SJSA1 (cell line): Measurements from ENCODE around the gene MCC. TPM values are rescaled to one million over a fixed set of nuclear protein-coding genes. Genes with fewer than 3 reads are reported as not detected.

Source experiments
- DNase-seq, 2 experiments: peaks; one replicate each; pipeline ENCODE4 v3.0.0-alpha.2; 2015 to 2020; ENCODE audit warnings: low spot score in 2 of 2, low read depth in 1 of 2
- H3K27ac ChIP-seq: fragments of 250-450 bp; sonication (Bioruptor Pico); 2 replicates; pipeline ENCODE4 v1.5.1; 2020; ENCODE audit warnings: mild to moderate bottlenecking, moderate library complexity
- H3K27me3 ChIP-seq: fragments of 250-450 bp; sonication (Bioruptor Pico); replicated peaks from 2 replicates; pipeline ENCODE4 v1.5.1; 2020; ENCODE audit warnings: mild to moderate bottlenecking, moderate library complexity
- H3K36me3 ChIP-seq: fragments of 250-450 bp; sonication (Bioruptor Pico); 2 replicates; pipeline ENCODE4 v1.5.1; 2020; ENCODE audit warnings: mild to moderate bottlenecking
- H3K4me1 ChIP-seq: fragments of 250-450 bp; sonication (Bioruptor Pico); replicated peaks from 2 replicates; pipeline ENCODE4 v1.6.1; 2021; ENCODE audit warnings: mild to moderate bottlenecking
- H3K4me3 ChIP-seq: fragments of 250-450 bp; sonication (Bioruptor Pico); 2 replicates; pipeline ENCODE4 v1.5.1; 2020; ENCODE audit warnings: mild to moderate bottlenecking
- H3K9me3 ChIP-seq: fragments of 250-450 bp; sonication (Bioruptor Pico); replicated peaks from 2 replicates; pipeline ENCODE4 v1.5.1; 2020; ENCODE audit warnings: mild to moderate bottlenecking
- total RNA-seq: library from RNA; depleted of rRNA; stranded (reverse); fragments of >200 nt; shearing (Covaris generic); gene quantifications from 2 replicates; pipeline ENCODE4 v1.2.3, GENCODE V29; 2014

Gene MCC
- total RNA-seq, 1 experiment from 2014 or later = 31.3 TPM

- no peaks in the 10 kb centered on the region for H3K9me3 ChIP-seq
- no peak overlapping the region for H3K4me3 ChIP-seq
- H3K27ac ChIP-seq = no peak overlapping the region
- H3K4me1 ChIP-seq = peaks cover 27% of the 10 kb centered on the region
- no peaks in the 10 kb centered on the region for H3K36me3 ChIP-seq
- H3K27me3 ChIP-seq = no peaks in the 10 kb centered on the region
- DNase-seq = no peak
Observed at GRCh38 chr5:113147537-113147936, 340.7 kb downstream of the MCC start.

GRCh38 chr5:113147101-113147508 is 341.1 kb downstream of the MCC start:
- no peak overlapping the region for H3K4me3 ChIP-seq
- DNase-seq = no peak
- H3K27me3 ChIP-seq = no peaks in the 10 kb centered on the region
- H3K4me1 ChIP-seq = peaks cover 27% of the 10 kb centered on the region
- H3K9me3 ChIP-seq = no peaks in the 10 kb centered on the region
- no peaks in the 10 kb centered on the region for H3K36me3 ChIP-seq
- H3K27ac ChIP-seq = no peak overlapping the region

- no peaks in the 10 kb centered on the region for H3K36me3 ChIP-seq
- no peak for DNase-seq
- peaks cover 20% of the 10 kb centered on the region for H3K4me1 ChIP-seq
- H3K4me3 ChIP-seq = no peak overlapping the region
- H3K27me3 ChIP-seq = no peaks in the 10 kb centered on the region
- no peak overlapping the region for H3K27ac ChIP-seq
- H3K9me3 ChIP-seq = no peaks in the 10 kb centered on the region
Observed at GRCh38 chr5:113145757-113146387, 342.4 kb downstream of the MCC start.

- no peak for DNase-seq
- H3K27ac ChIP-seq = no peak overlapping the region
- H3K27me3 ChIP-seq = no peaks in the 10 kb centered on the region
- no peaks in the 10 kb centered on the region for H3K9me3 ChIP-seq
- H3K4me1 ChIP-seq = peaks cover 7% of the 10 kb centered on the region; the same call in 1 of the 2 replicates
- peaks cover 4% of the 10 kb centered on the region; the same call in 1 of the 2 replicates for H3K36me3 ChIP-seq
- no peak overlapping the region for H3K4me3 ChIP-seq
Observed at GRCh38 chr5:113142186-113142585, 346.1 kb downstream of the MCC start.

- DNase-seq = no peak
- H3K9me3 ChIP-seq = no peaks in the 10 kb centered on the region
- H3K4me1 ChIP-seq = peaks cover 7% of the 10 kb centered on the region; the same call in 1 of the 2 replicates
- H3K27me3 ChIP-seq = no peaks in the 10 kb centered on the region
- no peak overlapping the region for H3K4me3 ChIP-seq
- H3K27ac ChIP-seq = no peak overlapping the region
- H3K36me3 ChIP-seq = peaks cover 4% of the 10 kb centered on the region; the same call in 1 of the 2 replicates
Observed at GRCh38 chr5:113140837-113141671, 347.2 kb downstream of the MCC start.

- H3K4me1 ChIP-seq = no peaks in the 10 kb centered on the region
- H3K36me3 ChIP-seq = no peaks in the 10 kb centered on the region
- no peak for DNase-seq
- H3K9me3 ChIP-seq = no peaks in the 10 kb centered on the region
- H3K27ac ChIP-seq = no peak overlapping the region
- H3K4me3 ChIP-seq = no peak overlapping the region
- no peaks in the 10 kb centered on the region for H3K27me3 ChIP-seq
Observed at GRCh38 chr5:113133211-113133975, 354.9 kb downstream of the MCC start.

GRCh38 chr5:113132564-113132963 is 355.7 kb downstream of the MCC start:
- Histone ChIP-seq H3K4me1 (no peaks in the 10 kb centered on the region), H3K9me3 (no peaks in the 10 kb centered on the region), H3K27me3 (no peaks in the 10 kb centered on the region), H3K27ac (no peak overlapping the region), H3K4me3 (no peak overlapping the region), H3K36me3 (no peaks in the 10 kb centered on the region)
- no peak for DNase-seq

- Histone ChIP-seq H3K9me3 (no peaks in the 10 kb centered on the region), H3K27me3 (no peaks in the 10 kb centered on the region), H3K4me1 (no peaks in the 10 kb centered on the region), H3K27ac (no peak overlapping the region), H3K4me3 (no peak overlapping the region), H3K36me3 (no peaks in the 10 kb centered on the region)
- no peak for DNase-seq
Observed at GRCh38 chr5:113128641-113129330, 359.5 kb downstream of the MCC start.

- Histone ChIP-seq H3K9me3 (no peaks in the 10 kb centered on the region), H3K4me1 (no peaks in the 10 kb centered on the region), H3K4me3 (no peak overlapping the region), H3K27ac (no peak overlapping the region), H3K36me3 (no peaks in the 10 kb centered on the region), H3K27me3 (no peaks in the 10 kb centered on the region)
- no peak for DNase-seq
Observed at GRCh38 chr5:113128082-113128481, 360.2 kb downstream of the MCC start.

- no peak overlapping the region for H3K4me3 ChIP-seq
- no peaks in the 10 kb centered on the region for H3K4me1 ChIP-seq
- no peaks in the 10 kb centered on the region for H3K9me3 ChIP-seq
- no peaks in the 10 kb centered on the region for H3K27me3 ChIP-seq
- H3K36me3 ChIP-seq = no peaks in the 10 kb centered on the region
- no peak for DNase-seq
- no peak overlapping the region for H3K27ac ChIP-seq
Observed at GRCh38 chr5:113127021-113127420, 361.2 kb downstream of the MCC start.

- Histone ChIP-seq H3K4me3 (no peak overlapping the region), H3K27me3 (no peaks in the 10 kb centered on the region), H3K4me1 (no peaks in the 10 kb centered on the region), H3K9me3 (no peaks in the 10 kb centered on the region), H3K27ac (no peak overlapping the region), H3K36me3 (no peaks in the 10 kb centered on the region)
- no peak for DNase-seq
Observed at GRCh38 chr5:113125371-113125770, 362.9 kb downstream of the MCC start.

- Histone ChIP-seq H3K9me3 (no peaks in the 10 kb centered on the region), H3K4me3 (no peak overlapping the region), H3K36me3 (no peaks in the 10 kb centered on the region), H3K27ac (no peak overlapping the region), H3K27me3 (no peaks in the 10 kb centered on the region), H3K4me1 (no peaks in the 10 kb centered on the region)
- DNase-seq = no peak
Observed at GRCh38 chr5:113124914-113125313, 363.3 kb downstream of the MCC start.

- DNase-seq = no peak
- Histone ChIP-seq H3K4me3 (no peak overlapping the region), H3K27me3 (no peaks in the 10 kb centered on the region), H3K9me3 (no peaks in the 10 kb centered on the region), H3K4me1 (no peaks in the 10 kb centered on the region), H3K36me3 (no peaks in the 10 kb centered on the region), H3K27ac (no peak overlapping the region)
Observed at GRCh38 chr5:113124265-113124664, 364.0 kb downstream of the MCC start.
